K562 (cell line): ENCODE results near the gene ARHGAP9.

Source experiments
- ARNT ChIP-seq, 2 experiments: fragments of 450-650 bp; IDR thresholded peaks; 2 replicates each; pipeline ENCODE4 v1.6.1; 2016; ENCODE audit warnings: mild to moderate bottlenecking in 1 of 2
- CBX3 ChIP-seq, 2 experiments: IDR thresholded peaks; 1 replicate in 1 of 2; 2 replicates in 1 of 2; pipeline ENCODE4 v1.6.1; 2012; ENCODE audit warnings: inconsistent platforms in 2 of 2, low read length in 2 of 2, borderline replicate concordance in 1 of 2, control low read depth in 1 of 2
- FOXK2 ChIP-seq, 2 experiments: fragments of 450-650 bp; IDR thresholded peaks in 1 of 2; conservative IDR thresholded peaks in 1 of 2; 2 replicates each; pipeline ENCODE4 v1.6.1; 2016; ENCODE audit warnings: low read depth in 2 of 2, mild to moderate bottlenecking in 1 of 2
- L3MBTL2 ChIP-seq: fragments of 450-650 bp; IDR thresholded peaks from 2 replicates; pipeline ENCODE4 v1.6.1; 2016; ENCODE audit warnings: mild to moderate bottlenecking, moderate library complexity
- NCOA6 ChIP-seq: fragments of 450-650 bp; IDR thresholded peaks from 2 replicates; pipeline ENCODE4 v1.6.1; 2017; ENCODE audit warnings: mild to moderate bottlenecking
- NFIC ChIP-seq: fragments of 450-650 bp; IDR thresholded peaks from 2 replicates; pipeline ENCODE4 v1.6.1; 2017; ENCODE audit warnings: mild to moderate bottlenecking, inconsistent platforms
- RBM39 ChIP-seq: fragments of 200-400 bp; formaldehyde crosslinking; optimal IDR thresholded peaks from 2 replicates; pipeline ENCODE3; 2018; ENCODE audit warnings: low read depth, low read length
- SIN3A ChIP-seq, 2 experiments: fragments of 150-350 bp in 1 of 2; IDR thresholded peaks; 2 replicates each; pipeline ENCODE4 v1.6.1; 2011 to 2016; ENCODE audit warnings: borderline replicate concordance in 2 of 2, low read depth in 2 of 2, low read length in 2 of 2, mild to moderate bottlenecking in 2 of 2, moderate library complexity in 2 of 2; ENCODE audit not compliant: control insufficient read depth in 1 of 2
- SPI1 ChIP-seq: IDR thresholded peaks from 2 replicates; pipeline ENCODE4 v1.6.1; 2011; ENCODE audit warnings: low read depth, low read length, control low read depth, borderline replicate concordance
- SREBF2 ChIP-seq: sonication (generic); formaldehyde crosslinking; IDR thresholded peaks from 2 replicates; pipeline ENCODE4 v1.4.0; 2020; ENCODE audit warnings: mild to moderate bottlenecking, missing genetic modification reagents
- TAF1 ChIP-seq: IDR thresholded peaks from 2 replicates; pipeline ENCODE4 v1.6.1; 2011; ENCODE audit warnings: mild to moderate bottlenecking, low read length, moderate library complexity; ENCODE audit not compliant: insufficient read depth, control insufficient read depth, severe bottlenecking; ENCODE audit errors: extremely low read depth
- TF ChIP-seq, protein P1 (sequence below), 3 experiments: IDR thresholded peaks in 2 of 3; conservative IDR thresholded peaks in 1 of 3; 2 replicates each; pipeline ENCODE4 v1.5.1; 2011 to 2012; ENCODE audit warnings: low read length in 3 of 3, mild to moderate bottlenecking in 3 of 3, control low read depth in 2 of 3, improper control_type of control experiment in 1 of 3, inconsistent platforms in 1 of 3, low read depth in 1 of 3, mixed read lengths in 1 of 3, moderate library complexity in 1 of 3; ENCODE audit not compliant: insufficient read depth in 2 of 3
- TF ChIP-seq, protein P2 (sequence below): fragments of 150-350 bp; IDR thresholded peaks from 2 replicates; pipeline ENCODE4 v1.6.1; 2014; ENCODE audit warnings: low read depth, mild to moderate bottlenecking, low read length, borderline replicate concordance

DNA sequence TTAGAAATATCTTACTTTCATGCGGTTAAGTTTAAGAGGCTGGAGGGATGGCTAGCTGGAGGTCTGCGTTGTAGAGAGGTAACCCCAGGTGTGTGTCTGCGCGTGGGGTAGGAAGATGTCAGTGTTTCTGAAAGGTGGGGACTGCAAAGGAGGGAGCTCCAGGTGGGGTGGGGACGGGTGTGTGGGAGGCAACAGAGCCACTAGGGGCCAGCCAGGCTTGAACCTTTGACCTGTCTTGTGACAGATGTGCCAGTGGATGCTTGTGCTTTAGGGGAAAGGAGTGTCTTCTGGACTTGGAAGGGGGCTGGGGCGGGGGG, 19.2 kb downstream of the ARHGAP9 start:
- TF ChIP-seq SREBF2 (CRISPR knock-in tag) (no peak), NFIC (no peak), TAF1 (no peak), NCOA6 (no peak), ARNT (IDR thresholded peaks at IDR 0.05) (no peak), RBM39 (no peak), CBX3 (IDR thresholded peaks at IDR 0.05; ENCODE audit: borderline replicate concordance in 1 of 2, low read length in 2 of 2) (no peak), SPI1 (no peak), FOXK2 (conservative IDR thresholded peaks at IDR 0.05 in 1 of 2, IDR thresholded peaks at IDR 0.05 in 1 of 2; ENCODE audit: low read depth in 2 of 2) (no peak), SIN3A (IDR thresholded peaks at IDR 0.05; ENCODE audit: borderline replicate concordance in 2 of 2, control insufficient read depth in 1 of 2, low read depth in 2 of 2, low read length in 2 of 2) (no peak), L3MBTL2 (no peak)
- TF ChIP-seq, protein P1, sequence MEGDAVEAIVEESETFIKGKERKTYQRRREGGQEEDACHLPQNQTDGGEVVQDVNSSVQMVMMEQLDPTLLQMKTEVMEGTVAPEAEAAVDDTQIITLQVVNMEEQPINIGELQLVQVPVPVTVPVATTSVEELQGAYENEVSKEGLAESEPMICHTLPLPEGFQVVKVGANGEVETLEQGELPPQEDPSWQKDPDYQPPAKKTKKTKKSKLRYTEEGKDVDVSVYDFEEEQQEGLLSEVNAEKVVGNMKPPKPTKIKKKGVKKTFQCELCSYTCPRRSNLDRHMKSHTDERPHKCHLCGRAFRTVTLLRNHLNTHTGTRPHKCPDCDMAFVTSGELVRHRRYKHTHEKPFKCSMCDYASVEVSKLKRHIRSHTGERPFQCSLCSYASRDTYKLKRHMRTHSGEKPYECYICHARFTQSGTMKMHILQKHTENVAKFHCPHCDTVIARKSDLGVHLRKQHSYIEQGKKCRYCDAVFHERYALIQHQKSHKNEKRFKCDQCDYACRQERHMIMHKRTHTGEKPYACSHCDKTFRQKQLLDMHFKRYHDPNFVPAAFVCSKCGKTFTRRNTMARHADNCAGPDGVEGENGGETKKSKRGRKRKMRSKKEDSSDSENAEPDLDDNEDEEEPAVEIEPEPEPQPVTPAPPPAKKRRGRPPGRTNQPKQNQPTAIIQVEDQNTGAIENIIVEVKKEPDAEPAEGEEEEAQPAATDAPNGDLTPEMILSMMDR (IDR thresholded peaks at IDR 0.05 in 2 of 3, conservative IDR thresholded peaks at IDR 0.05 in 1 of 3; ENCODE audit: insufficient read depth in 2 of 3, low read depth in 1 of 3, low read length in 3 of 3): no peak
- TF ChIP-seq, protein P2, sequence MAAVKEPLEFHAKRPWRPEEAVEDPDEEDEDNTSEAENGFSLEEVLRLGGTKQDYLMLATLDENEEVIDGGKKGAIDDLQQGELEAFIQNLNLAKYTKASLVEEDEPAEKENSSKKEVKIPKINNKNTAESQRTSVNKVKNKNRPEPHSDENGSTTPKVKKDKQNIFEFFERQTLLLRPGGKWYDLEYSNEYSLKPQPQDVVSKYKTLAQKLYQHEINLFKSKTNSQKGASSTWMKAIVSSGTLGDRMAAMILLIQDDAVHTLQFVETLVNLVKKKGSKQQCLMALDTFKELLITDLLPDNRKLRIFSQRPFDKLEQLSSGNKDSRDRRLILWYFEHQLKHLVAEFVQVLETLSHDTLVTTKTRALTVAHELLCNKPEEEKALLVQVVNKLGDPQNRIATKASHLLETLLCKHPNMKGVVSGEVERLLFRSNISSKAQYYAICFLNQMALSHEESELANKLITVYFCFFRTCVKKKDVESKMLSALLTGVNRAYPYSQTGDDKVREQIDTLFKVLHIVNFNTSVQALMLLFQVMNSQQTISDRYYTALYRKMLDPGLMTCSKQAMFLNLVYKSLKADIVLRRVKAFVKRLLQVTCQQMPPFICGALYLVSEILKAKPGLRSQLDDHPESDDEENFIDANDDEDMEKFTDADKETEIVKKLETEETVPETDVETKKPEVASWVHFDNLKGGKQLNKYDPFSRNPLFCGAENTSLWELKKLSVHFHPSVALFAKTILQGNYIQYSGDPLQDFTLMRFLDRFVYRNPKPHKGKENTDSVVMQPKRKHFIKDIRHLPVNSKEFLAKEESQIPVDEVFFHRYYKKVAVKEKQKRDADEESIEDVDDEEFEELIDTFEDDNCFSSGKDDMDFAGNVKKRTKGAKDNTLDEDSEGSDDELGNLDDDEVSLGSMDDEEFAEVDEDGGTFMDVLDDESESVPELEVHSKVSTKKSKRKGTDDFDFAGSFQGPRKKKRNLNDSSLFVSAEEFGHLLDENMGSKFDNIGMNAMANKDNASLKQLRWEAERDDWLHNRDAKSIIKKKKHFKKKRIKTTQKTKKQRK: no peak
